ENCODE data around the gene DOK5.

DOK5 gene

DNA sequence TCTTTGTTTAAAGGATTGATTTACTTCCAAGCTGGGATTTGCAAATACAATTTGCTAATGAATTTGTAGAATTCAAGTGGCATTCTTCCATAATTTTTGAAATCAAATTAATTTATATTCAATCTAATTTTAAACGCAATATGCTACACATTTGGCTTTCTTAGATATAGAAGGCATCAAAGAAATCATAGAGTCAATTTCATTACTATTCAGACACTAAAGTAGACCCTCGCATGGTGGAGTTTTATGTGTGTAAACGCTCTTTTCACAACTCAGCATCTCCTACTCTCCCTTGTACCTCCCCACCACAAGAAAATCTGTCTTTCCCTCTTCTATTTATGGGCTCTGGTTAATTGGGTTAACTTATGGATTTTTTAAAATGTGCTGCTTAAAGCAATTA, 144.3 kb downstream of the DOK5 start:
- no peak for DNase-seq

DNA sequence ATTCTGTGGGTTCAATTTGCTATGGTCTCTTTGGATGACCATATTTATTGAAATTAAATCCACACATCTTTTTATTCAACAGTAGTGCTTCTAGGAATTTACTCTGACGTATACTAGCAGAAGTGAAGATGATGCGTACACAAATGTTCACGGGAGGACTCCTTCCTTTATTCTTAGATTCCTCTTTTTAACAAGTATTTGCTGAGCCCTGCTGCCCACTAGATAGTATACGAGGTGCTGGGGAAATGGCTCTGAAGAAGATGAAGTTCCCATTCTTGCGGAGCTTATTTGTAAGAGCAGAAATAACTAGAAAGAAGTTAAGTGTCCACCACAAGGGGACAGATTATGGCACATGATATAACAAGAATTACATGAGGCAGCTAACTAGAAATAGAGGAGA, 145.2 kb downstream of the DOK5 start:
- DNase-seq = no peak

DNA sequence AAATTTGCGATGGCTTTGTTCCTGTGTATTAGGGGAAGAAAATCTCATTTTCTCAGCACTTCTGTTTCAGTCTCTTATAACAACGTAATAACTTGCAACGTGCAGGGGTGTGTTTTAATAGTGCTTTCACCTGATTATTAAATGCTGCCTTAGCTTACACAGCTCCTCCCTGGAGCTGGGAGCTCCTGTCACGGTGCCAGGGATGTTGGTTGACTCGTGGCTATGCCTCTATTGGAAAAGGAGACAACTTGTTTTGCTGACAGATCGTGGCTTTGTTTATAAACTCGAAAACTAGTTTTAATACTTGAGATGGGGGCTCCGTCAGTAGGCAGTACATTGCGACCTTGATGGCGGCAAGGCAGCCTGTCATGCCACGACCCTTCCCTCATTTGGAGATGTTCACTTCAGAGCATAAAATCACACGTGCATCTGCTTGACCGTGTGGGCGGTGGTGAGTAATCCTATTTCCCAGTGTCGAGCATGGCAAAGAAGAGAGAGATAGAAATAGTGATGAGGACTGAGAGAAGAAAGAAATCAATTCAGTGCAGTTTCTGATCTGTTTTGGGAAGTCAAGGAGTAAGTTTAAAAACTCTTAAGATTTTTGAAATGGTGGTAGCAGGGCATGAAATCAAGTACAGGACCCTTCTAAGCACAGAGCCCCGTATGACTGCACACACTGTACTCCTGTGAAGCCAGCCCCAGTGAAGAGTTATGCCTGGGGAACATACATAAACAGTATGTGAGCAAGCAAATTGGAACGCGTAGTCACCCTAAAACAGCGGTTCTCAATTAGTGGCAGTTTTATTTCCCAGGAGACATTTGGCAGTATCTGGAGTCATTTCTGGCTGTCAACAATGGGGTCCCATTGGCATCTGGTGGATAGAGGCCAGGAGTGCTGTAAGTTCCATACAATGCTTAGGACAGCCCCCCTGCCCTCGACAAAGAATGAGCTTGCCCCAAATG, 147.2 kb downstream of the DOK5 start:
- peak; percentile 86 for DNase-seq

DNA sequence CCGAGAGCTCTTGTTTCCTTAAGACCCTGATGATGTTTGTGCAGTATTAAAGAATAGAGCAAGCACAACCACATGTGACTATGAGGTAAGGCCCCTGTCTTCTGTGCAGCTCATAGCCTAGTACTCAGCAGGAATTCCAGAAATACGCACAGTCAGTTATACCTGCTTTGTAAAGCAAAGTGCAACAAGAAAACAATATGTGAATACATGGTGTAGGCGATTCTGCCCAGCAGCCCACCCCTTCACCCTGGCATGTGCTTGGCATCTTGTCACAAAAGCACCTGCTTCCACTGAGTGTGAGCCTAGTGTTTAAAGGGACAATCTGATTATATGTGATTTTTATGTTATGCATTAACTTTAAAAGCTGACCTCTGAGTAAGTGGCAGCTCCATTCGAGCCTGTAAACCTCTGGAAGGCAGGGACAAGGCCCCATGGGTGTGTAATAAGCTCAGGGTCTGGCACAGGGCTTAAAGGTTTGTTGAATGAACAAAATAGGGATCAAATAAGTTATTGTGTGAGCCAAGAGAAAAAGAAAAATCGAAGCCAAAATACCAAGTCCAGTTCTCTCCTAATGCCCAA, 148.7 kb downstream of the DOK5 start:
- DNase-seq = no peak

DNA sequence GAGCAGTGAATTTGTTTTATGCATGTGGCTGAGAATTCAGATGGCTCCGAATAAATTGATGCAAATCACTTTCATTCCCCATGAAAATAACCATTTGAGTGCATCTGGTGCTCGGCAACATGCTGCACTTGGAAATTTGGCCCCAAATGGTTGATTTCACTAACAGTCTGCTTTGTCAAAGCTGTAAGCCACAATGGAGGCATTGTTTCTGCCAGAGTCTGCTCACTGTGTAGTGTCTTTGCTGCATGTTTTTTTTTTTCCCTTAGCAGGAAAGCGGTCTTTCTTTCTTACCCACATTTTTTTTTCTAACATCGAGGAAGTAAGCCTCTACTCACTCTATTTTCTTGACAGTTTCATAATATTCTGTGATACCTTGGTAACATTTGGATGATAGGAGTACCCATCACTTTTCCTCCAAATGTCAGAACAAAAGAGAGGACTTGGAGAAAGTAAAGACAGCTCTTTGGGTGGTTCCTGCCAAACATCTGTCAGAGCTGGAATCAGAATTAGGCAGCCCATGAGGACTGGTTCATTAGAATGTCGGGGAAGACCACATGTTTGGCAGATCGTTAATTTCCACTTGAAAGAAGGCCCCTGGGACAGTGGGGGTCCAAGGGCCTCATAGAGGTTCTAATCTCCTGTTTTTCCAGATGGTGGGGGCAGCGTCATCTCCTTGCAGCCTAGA, 149.5 kb downstream of the DOK5 start:
- DNase-seq = peak; percentile 67

DNA sequence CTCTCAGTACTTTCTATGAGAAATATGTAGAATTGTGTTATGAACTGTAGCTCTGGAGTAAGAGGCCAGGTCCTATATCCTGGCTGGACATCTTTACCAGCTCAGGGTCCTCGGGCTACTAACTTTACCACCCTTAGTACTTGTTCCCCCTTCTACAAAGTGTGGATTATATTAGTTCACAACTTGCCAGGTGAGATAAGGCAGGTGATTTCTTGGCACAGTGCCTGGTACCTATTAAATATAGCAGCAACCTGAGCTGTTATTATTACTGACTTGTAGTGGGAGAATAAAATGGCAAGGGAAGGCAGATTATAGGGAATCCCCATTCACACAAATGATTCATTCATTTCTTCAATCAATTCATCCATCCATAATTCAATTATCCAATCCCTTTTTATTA, 150.1 kb downstream of the DOK5 start:
- DNase-seq = no peak

DNA sequence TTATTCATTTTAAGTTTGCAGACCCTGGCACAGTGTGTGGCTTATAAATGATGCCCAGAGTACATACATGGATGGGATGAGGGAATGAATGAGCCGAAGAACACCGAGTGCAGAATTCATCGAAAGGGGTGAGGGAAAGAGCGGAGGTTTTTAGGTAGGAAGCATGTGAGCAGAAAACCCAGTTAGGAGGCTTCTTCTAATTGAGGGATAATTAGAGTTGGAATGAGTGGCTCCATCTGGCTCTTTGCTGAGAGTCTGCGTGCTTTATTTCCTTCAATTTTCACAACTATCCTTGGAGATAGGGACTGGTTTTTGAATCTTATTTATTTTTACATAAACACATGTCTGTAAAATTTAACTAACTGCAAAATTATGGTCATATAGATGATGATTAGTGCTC, 150.7 kb downstream of the DOK5 start:
- DNase-seq = no peak

DNA sequence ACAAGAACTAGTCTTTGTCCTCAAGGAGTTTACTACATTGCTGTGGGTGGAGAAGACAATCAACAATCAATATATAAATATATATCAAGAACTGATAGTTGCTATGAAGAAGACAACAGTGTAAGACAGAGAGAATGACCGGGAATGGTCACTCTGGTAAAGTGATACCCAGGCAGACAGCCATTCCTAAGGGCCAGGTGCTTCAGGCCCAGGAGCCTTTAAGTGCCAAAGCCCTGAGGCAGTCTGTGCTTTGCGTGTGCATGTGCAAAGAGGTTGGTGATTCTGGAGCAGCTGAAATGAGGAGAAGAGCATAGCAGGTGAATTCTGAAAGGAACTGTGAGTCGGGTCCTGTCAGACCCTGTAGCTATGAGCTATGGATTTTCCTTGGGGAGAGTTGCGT, 154.2 kb downstream of the DOK5 start:
- no peak for DNase-seq

DNA sequence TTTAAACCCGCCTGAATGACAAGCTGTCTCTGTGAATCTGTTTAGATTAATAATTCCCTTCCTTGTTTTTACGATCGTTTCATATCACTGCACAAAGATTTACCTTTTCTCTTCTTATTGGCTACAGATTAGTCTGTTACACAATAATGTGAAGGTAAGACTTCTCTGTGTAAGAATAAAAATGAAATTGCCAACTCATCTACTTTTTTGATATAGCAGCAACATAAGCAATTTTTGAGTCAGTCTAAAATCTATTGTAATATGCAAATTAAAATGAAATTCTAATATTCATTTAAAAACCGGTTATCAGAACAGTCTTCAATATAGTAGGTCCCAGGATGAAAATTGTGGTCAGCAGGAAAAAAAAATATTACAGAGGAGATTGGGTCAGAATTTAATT, 155.2 kb downstream of the DOK5 start:
- no peak for DNase-seq

DNA sequence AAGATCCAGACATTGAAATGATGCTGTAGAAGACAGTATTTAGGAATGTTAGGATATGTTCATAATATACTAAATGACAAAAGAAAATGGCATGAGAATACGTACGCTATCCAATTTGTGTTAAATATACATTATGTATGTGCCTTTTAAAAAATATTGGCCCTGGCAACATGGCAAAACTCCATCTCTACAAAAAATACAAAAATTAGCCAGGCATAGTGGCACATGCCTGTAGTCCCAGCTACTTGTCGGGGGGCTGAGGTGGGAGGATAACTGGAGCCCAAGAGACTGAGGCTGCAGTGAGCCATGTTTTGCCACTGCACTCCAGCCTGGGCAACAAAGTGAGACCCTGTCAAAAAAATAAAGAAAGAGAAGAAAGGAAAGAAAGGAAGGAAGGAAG, 155.7 kb downstream of the DOK5 start:
- DNase-seq = no peak

DNA sequence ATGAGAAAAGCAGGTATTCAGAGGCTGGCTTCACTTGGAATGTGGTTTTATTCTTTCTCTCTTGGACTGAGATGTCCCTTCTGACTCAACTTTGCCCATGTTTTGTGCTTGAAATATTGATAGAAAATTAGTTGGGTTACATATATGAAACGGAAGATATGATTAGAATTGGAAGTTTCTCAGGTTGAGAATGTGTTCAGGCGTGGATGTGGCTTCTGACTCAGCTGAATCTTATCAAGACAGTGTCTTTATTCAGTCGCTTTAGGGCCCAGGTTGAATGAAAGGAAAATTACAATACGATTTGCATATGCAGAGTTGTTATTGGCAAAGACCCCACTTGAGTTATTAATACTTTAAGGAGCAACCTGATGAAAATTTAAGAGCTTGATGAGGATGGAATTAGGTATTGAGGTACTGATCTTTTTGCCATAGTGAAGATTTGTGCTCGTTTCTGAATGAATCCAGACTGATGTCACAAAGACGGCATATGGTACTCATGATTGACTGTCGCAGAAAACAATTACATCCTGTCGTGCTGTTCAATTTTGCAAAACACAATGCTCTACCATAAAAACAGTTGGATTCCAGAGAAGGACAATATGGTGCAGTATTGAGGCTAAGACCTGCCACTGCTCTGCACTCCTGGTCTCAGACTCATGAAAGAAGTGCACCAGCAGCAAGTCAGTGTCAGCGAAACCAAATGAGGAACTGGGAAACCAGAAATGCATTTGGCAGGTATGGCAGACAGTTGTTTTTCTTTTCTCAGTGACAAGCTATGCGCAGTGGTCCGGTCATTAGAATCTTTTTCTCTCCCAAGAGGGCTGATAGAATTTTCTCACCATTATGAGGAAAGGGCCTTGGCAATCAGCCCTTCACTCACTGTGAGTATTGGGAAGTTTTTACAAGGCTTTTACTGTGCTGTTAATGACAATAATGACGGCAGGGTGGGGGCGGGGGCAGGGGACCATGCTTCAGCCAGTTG, 158.3 kb downstream of the DOK5 start:
- DNase-seq = no peak

DNA sequence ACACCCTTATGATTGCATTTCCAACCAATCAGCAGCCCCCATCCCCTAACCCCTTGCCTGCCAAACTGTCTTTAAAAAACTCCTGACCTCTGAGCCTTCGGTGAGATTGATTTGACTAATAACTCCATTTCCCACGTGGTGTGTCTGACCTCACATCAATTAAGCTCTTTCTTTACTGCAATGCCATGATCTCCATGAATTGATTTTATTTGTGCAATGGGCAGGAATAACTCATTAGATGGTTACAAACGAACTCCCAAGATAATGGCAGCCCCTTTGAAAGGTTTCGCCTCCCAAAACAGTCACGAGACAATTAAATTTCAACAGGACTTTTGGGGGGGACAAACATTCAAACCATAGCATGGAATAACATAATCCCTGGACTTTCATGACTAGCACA, 161.2 kb downstream of the DOK5 start:
- no peak for DNase-seq

DNA sequence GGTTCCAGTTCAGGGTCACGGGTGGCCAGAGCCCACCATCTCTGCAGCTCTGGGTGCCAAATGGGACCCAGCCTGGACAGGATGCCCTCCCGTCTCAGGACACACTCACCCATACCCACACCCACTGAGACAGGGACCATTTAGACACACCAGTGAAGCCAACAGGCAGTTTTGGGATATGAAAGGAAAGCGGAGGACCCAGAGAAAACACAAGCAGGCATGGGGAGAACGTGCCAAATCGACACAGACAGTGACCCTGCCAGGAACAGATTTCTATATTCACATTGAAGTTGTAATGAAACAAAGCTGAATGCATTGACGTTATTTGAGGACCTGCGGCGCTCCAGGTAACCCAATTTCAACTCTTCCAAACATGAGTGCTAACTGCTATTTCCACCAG, 164.5 kb downstream of the DOK5 start:
- DNase-seq = no peak

DNA sequence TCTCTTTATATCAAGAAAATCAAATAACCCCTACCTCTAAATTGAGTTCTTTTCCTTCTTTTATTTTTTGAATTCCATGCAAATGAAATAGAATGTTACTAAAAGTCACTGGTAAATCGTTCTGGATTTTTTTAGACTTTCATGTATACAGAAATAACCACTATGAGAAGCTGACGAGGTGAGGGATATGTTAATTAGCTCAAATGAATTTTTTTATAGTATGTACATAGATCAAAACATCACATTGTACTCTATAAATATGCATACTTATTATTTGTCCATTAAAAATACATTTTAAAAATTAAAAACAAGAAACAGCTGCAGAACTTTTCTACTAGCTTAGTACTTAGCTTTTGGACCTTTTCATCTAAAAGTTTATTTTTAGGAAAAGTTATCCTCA, 165.4 kb downstream of the DOK5 start:
- no peak for DNase-seq

DNA sequence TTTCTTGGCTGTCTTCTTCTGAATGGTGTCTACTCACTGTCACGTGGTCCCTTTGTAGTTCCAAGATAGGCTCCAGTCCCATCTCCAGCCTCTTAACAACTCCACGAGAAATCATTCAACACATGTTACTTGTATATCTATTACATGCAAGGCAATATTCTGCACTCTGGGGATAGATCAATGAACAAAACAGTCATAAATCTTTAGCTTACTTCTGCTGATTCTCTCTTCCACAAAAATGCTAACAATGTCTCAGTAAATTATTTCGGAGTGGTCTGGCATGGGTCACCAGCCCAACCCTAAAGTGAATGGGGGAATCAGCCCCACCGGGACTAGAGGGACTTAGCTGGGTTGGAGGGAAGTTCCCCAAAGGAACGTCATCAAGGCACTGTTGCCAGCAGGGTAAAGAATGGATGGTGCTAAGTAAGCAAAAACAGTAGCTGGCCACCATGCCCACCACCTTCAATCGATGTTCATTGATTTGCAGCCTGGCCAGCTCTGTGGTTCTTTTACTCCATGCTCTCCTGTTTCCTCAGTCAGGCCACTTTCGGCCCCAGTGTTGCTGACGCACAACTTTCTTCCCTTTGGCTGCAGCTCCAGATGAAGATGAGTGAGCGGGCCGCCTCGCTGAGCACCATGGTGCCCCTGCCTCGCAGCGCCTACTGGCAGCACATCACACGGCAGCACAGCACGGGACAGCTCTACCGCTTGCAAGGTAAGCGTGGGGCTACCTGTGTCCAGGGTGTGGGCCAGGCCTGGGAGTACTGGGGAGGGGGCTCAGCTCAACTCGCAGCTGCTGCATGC, 167.7 kb downstream of the DOK5 start:
- peak; percentile 80 for DNase-seq

DNA sequence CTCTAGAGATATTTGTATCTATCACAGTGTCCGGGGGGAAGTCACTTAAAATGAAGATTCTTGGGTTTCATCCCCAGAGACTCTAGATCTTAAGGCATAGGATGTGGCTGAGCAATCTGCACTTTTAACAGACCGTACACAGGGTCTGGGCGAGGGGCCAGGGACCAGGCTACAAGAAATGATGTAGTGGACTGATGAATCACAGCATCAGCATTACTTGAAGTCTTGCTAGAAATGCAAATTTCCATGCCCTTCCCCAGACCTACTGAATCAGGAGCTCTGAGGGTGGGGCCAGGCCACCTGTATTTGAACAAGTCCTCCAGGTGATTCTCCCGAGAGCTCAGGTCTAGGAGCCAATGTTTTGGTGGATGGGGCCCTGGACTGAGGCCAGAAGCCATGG, 168.4 kb downstream of the DOK5 start:
- DNase-seq = peak; percentile 96

DNA sequence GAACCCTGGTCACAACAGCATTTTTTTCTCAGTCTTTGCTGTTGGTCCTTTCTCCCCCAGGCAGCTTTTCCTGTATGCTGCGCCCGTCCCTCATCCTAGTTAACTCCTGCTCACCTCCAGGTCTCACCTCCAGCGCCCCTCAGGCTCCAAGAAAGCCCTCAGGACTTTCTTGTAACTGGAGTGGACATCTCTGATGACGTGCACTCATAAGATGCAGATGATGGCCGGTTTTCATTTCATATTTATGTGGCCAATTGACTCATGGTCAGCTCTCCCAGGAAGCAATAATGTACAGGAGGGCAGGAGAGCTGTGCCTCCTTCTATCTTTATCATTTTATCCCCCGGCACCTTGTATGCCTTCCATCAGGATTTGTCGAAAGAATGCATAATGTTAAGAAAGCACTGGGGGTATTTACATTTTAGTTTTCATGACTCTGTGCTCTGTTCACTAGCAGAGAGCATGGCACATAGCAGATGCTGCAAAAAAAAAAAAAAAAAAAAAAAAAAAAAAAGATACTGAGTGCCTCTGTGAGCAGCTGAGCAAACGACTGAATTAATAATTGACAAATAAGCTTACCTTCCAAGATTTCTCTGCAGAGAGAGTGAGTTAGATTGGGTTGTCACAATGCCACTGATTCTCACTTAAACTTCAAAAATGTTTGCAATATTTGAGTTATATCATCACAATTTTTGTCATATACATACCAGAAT, 170.2 kb downstream of the DOK5 start:
- no peak for DNase-seq

DNA sequence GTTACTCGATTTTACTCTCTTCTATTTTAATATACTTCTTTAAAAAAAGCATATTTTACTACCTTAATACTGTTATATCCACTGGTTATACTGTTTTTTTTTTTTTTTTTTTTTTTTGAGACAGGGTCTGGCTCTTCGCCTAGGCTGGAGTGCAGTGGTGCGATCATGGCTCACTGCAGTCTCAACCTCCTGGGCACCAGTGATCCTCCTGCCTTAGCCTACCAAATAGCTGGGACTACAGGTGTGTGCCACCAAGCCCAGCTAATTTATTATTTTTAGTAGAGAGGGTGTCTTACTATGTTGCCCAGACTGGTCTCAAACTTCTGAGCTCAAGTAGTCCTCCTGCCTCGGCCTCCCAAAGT, 170.7 kb downstream of the DOK5 start:
- no peak for DNase-seq

DNA sequence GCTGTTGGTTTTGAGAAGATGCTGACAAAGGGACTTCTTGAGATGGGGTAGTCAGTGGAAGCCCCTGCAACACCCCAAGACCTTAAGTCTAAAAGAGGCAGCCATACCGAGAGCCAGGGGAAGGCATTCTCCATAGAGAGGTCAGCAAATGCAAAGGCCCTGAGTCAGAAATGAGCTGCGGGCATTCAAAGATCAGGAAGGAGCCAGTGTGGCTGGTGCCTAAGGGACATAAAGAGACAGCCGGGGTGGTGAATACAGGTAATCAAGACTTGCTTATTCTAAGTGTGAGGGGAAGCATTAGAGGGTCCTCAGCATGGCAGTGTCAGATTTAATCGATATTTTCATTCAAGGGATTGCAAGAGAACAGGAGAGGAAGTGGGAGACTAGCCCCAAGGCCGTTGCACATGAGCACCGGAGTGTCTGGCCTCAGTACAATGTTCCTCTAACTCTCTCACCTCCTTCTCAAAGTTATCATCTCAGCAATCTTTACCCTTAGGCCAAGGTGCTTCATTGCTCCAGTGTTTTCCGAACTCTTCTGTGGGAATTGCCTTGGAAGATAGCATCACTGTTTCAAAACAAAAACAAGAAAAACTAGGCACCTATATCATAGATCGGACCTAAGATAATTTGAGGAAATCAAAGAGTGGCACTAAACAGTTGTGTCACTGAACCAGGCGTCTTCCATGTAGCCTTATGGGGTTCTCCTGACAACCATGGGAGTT, 173.2 kb downstream of the DOK5 start:
- DNase-seq = no peak

DNA sequence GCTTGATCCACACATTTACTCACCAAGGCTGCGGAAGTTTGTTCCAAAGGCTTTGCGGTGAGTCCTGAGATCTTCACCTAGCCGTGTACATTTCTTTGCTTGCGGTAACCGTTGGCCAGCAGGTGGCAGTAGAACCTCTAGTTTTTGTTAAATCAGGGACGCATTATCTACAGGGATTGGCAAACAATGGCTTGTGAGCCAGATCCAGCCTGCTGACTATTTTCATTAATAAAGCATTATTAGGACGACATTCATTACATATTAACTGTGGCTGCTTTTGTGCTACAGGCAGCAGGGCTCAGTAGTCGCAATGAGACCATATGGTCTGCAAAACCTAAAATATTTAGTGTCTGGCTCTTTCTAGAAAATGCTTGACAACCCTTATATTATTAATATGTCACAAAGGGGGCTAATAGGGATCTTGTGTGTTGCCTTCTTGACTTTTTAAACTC, 174.1 kb downstream of the DOK5 start:
- peak; percentile 79 for DNase-seq
